Cardiac muscle cell (in vitro differentiated cells and primary cell): ENCODE data around the gene AATK. TPM values are rescaled to one million over a fixed set of nuclear protein-coding genes. Genes with fewer than 3 reads are reported as not detected.
"Not testable (repeated sequence)": the region's sequence is repeated elsewhere in the genome, so short reads cannot be mapped to it uniquely, and the experiment has no call there.

Source experiments
- DNase-seq, 2 donors: peaks; one replicate each; pipeline versions ENCODE4 v3.0.0 to v3.0.0-alpha.2; 2010 to 2017; ENCODE audit warnings: low read depth in 1 of 2, low spot score in 1 of 2
- H3K27ac ChIP-seq: fragments of 200-600 bp; sonication (generic); 2 replicates; pipeline ENCODE4 v1.5.1; 2016
- H3K27me3 ChIP-seq: fragments of 200-600 bp; sonication (generic); 2 replicates; pipeline ENCODE4 v1.6.0; 2016; ENCODE audit warnings: control low read depth
- H3K36me3 ChIP-seq: fragments of 200-600 bp; sonication (generic); 2 replicates; pipeline ENCODE4 v1.5.1; 2016; ENCODE audit warnings: control low read depth
- H3K4me1 ChIP-seq: fragments of 200-600 bp; sonication (generic); 2 replicates; pipeline ENCODE4 v1.8.1; 2017; ENCODE audit warnings: low read depth, mild to moderate bottlenecking, mixed run types
- H3K4me3 ChIP-seq: fragments of 200-600 bp; sonication (generic); 2 replicates; pipeline ENCODE4 v1.5.1; 2016; ENCODE audit warnings: mild to moderate bottlenecking
- H3K9me3 ChIP-seq: fragments of 200-600 bp; sonication (generic); 2 replicates; pipeline ENCODE4 v1.5.1; 2017; ENCODE audit warnings: low read depth, mild to moderate bottlenecking, control low read depth
- polyA plus RNA-seq: library from polyadenylated mRNA; unstranded; fragments of >200 nt; fragmentation: Nextera tagmentation; extraction: Ambion mirVana; gene quantifications from 2 replicates; pipeline ENCODE4 v1.2.1, GENCODE V29; 2016
- total RNA-seq: library from RNA; depleted of rRNA; stranded (reverse); fragments of >200 nt; gene quantifications from 2 replicates; pipeline ENCODE4 v1.2.3, GENCODE V29; 2016
- TF ChIP-seq, protein P1 (sequence below): IDR thresholded peaks from 2 replicates; pipeline ENCODE4 v1.5.1; 2012; ENCODE audit warnings: low read depth, mild to moderate bottlenecking, low read length

The AATK gene
- total and polyA plus RNA-seq, 2 experiments from 2014 or later = 8.0 to 21.9 TPM

DNA sequence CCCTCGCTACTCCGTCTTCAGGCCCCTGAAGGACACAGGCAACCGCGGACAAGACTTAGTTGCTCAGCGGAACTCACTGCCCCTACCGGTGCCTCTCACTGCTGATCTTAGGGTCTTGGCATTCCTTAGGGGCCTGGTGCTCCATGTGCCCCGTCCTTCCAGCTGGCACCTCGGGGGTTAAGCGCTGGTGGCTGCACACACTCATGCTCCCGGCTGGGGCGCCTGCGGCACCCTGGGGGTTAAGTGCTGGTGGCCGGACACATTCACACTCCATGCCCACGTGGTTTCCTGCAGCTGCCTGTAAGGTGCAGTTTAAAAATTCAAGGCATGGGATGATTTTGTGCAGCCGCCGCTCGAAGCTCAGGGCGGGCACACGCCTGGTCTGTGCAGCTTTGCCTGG is 86.0 kb downstream of the AATK start:
- no peak overlapping the region for H3K27ac ChIP-seq
- H3K36me3 ChIP-seq = no peaks in the 10 kb centered on the region
- H3K27me3 ChIP-seq = no peaks in the 10 kb centered on the region
- H3K9me3 ChIP-seq = no peaks in the 10 kb centered on the region
- H3K4me1 ChIP-seq = no peaks in the 10 kb centered on the region
- peak in 1 of 2 donors; percentile 55 for DNase-seq
- no peak overlapping the region for H3K4me3 ChIP-seq
- TF ChIP-seq, protein P1, sequence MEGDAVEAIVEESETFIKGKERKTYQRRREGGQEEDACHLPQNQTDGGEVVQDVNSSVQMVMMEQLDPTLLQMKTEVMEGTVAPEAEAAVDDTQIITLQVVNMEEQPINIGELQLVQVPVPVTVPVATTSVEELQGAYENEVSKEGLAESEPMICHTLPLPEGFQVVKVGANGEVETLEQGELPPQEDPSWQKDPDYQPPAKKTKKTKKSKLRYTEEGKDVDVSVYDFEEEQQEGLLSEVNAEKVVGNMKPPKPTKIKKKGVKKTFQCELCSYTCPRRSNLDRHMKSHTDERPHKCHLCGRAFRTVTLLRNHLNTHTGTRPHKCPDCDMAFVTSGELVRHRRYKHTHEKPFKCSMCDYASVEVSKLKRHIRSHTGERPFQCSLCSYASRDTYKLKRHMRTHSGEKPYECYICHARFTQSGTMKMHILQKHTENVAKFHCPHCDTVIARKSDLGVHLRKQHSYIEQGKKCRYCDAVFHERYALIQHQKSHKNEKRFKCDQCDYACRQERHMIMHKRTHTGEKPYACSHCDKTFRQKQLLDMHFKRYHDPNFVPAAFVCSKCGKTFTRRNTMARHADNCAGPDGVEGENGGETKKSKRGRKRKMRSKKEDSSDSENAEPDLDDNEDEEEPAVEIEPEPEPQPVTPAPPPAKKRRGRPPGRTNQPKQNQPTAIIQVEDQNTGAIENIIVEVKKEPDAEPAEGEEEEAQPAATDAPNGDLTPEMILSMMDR = no peak

DNA sequence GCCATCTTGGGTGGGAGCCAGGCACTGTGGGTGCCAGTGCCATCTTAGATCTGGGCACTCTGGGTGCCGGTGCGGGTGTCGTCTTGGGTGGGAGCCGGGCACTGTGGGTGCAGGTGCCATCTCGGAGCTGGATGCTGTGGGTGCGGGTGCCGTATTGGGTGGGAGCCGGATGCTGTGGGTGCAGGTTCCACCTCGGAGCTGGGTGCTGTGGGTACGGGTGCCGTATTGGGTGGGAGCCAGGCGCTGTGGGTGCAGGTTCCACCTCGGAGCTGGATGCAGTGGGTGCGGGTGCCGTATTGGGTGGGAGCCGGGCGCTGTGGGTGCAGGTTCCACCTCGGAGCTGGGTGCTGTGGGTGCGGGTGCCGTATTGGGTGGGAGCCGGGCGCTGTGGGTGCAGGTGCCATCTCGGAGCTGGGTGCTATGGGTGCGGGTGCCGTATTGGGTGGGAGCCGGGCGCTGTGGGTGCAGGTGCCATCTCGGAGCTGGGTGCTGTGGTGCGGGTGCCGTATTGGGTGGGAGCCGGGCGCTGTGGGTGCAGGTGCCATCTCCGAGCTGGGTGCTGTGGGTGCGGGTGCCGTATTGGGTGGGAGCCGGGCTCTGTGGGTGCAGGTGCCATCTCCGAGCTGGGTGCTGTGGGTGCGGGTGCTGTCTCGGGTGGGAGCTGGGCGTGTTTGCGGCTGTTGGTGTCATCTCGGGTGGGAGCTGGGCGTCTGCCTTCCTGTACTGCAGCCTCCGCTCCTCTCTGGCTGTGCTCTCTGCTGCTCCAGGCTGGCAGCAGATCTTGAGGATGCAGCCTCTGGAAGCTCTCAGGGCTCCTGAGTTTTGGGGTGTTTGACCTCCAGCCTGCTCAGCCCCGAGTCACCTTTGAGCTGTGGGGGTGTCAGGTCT is 87.8 kb downstream of the AATK start:
- DNase-seq, H3K27ac ChIP-seq, H3K27me3 ChIP-seq, H3K4me3 ChIP-seq, H3K9me3 ChIP-seq, H3K4me1 ChIP-seq, H3K36me3 ChIP-seq: not testable (repeated sequence)

DNA sequence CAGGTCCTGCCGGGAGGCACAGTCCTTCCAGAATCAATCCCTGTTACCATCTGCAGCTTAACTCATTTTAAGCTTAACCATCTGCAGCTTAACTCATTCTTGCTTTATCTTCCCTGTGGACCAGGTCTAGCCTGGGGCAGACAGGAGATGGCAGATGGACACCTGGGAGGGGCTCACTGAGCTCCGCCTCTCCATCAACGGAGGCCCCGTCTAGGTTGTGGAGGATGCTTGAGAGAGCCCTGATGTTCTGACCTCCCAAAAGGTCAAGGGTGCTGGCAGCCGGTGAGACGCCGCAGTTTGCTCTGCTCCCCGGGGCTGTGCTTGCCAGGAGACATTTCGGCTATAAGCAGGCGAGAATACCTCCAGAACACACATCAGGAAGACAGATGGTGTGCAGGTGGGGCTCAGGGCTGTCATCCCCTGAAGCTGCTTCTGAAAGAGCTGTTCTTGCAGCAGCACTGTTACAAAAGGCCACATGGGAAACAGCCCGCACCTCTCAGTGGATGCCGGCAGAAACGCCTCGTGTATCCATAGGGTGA is 89.8 kb downstream of the AATK start:
- Histone ChIP-seq H3K4me1 (no peaks in the 10 kb centered on the region), H3K27ac (no peak overlapping the region)
- TF ChIP-seq, protein P1 = no peak

DNA sequence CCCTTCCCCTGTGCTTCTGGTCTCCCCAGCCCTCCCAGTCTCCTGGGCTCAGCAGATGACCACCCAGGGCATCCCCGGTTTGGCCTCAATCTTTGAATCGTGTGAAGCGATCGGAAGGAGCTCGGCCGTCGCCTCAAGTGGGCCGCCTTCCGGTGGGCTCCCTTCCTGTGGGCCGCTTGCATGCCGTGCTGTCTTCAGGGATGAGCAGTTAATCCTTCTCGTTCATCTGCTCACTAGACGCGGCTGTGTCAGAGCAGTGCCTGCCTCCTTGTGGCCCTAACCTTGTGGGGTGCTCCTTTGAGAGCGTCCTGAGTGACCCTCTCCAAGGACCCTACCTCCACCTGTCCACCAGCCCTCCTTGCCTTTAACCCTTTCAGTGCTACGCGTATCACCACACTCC is 90.7 kb downstream of the AATK start:
- TF ChIP-seq, protein P1 = no peak
- H3K4me1 ChIP-seq = no peaks in the 10 kb centered on the region
- DNase-seq = no peak

More for the DNA sequence above, 89.8 kb downstream of the AATK start:
- no peaks in the 10 kb centered on the region for H3K27me3 ChIP-seq
- DNase-seq = no peak
- H3K36me3 ChIP-seq = no peaks in the 10 kb centered on the region
- H3K9me3 ChIP-seq = no peaks in the 10 kb centered on the region
- H3K4me3 ChIP-seq = no peak overlapping the region

DNA sequence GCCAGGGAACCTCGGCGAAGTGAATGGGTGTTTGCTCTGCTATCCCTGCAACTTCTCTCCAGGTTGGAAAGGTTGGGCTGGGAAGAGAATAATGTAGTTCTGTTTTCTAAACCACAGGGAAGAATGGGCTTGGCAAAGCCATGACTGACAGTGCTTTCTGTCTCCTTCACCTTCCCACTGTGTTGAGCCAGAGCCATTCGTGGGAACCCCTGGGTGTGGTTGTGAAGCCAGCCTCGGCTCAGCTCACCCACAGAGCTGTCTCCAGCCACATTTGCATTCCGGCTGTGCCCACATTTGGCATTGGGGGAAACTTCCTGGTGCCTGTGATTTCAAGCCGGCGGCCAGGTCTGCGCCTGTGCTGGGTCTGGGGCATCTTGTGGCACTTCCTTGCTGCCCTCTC is 91.1 kb downstream of the AATK start:
- no peaks in the 10 kb centered on the region for H3K27me3 ChIP-seq
- no peaks in the 10 kb centered on the region for H3K9me3 ChIP-seq
- DNase-seq = no peak
- H3K27ac ChIP-seq = no peak overlapping the region
- TF ChIP-seq, protein P1 = no peak
- H3K4me1 ChIP-seq = no peaks in the 10 kb centered on the region
- H3K36me3 ChIP-seq = no peaks in the 10 kb centered on the region
- no peak overlapping the region for H3K4me3 ChIP-seq

More for the DNA sequence above, 90.7 kb downstream of the AATK start:
- Histone ChIP-seq H3K27me3 (no peaks in the 10 kb centered on the region), H3K36me3 (no peaks in the 10 kb centered on the region), H3K4me3 (no peak overlapping the region), H3K9me3 (no peaks in the 10 kb centered on the region), H3K27ac (no peak overlapping the region)
